ENCODE data around the gene SPN. TPM values are rescaled to one million over a fixed set of nuclear protein-coding genes. Genes with fewer than 3 reads are reported as not detected.
"Not testable (repeated sequence)": the region's sequence is repeated elsewhere in the genome, so short reads cannot be mapped to it uniquely, and the experiment has no call there.

Gene SPN
- total RNA-seq, 1 donor from 2014 or later = 196 TPM

DNA sequence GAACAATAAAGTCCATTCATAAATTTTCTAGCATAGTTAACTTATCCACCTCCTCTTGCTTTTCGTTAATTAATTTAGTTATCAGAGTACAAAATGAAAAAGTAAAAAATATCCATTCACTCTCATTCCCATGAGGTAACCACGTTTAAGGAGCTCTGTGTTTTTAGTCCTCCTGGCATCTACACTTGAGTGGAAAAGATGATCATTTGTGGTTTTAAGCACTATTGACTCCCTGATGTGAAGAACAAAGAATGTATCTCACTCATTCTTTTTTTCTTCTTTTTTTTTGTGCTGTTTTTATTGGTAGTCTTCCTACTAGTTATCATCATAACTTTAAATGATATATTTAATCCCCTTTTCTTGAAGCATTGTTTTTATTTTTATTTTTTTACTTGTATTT is 42.0 kb downstream of the SPN start:
- no peak overlapping the region for H3K27ac Mint-ChIP-seq
- intact Hi-C loops (cut with micrococcal nuclease) = no loop called here
- peaks cover 35% of the 10 kb centered on the region for H3K4me1 Mint-ChIP-seq (ENCODE audit: low read depth)

DNA sequence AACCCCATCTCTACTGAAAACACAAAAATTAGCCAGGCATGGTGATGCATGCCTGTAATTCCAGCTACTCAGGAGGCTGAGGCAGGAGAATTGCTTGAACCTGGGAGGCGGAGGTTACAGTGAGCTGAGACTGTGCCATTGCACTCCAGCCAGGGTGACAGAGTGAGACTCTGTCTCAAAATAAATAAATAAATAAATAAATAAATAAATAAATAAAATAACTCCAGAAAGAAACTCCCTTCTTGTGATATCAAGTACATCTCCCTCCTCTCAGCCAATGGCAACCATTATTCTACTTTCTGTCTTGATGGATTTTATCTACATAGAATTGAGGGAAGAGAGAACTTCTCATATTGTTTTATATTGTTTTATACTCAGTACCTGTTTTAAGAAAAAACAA is 44.1 kb downstream of the SPN start:
- H3K36me3 Mint-ChIP-seq (ENCODE audit: low read depth); H3K9me3 Mint-ChIP-seq; H3K27ac Mint-ChIP-seq; intact Hi-C loops (cut with micrococcal nuclease); H3K27me3 Mint-ChIP-seq (ENCODE audit: insufficient read depth); H3K4me3 Mint-ChIP-seq; DNase-seq (ENCODE audit: low spot score): not testable (repeated sequence)
- H3K4me1 Mint-ChIP-seq (ENCODE audit: low read depth) = peaks cover 27% of the 10 kb centered on the region

More for the DNA sequence above, 42.0 kb downstream of the SPN start:
- Mint-ChIP-seq H3K4me3 (no peak overlapping the region), H3K27me3 (ENCODE audit: insufficient read depth) (peaks cover 4% of the 10 kb centered on the region), H3K9me3 (no peaks in the 10 kb centered on the region), H3K36me3 (ENCODE audit: low read depth) (no peaks in the 10 kb centered on the region)
- no peak for DNase-seq (ENCODE audit: low spot score)

DNA sequence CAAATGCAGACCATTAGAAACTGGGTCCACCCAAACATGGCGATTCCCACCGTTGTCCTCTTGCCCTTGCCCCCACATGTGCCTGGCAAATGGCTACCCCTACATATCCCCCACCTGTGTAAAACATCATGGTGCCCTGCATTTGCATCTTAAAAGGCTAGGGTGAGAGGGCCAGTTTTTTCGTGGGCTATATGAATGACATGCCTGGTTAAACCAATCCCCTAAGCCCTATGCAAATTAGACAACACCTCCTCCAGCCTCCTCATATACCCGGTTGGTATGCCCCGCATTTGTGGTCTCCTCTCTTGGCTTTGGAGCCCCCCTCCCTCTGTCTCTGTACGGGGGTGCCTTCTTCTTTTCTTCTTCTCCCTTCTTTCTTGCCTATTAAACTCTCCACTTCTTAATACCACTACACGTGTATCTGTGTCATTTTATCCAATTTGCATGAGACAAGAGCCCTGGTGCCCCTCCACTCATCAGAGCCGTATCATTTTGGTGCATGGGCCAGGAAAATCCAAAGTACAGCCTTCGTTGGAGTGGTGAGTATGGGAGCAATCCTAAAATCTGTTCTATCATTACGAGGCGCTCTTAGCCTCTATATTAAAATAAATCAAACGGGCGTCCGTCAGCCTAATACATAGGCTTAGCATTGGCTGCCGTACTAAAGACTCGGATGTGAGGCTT is 46.0 kb downstream of the SPN start:
- Mint-ChIP-seq H3K27me3 (ENCODE audit: insufficient read depth) (peaks cover 6% of the 10 kb centered on the region), H3K4me1 (ENCODE audit: low read depth) (peaks cover 16% of the 10 kb centered on the region)
- intact Hi-C loops (cut with micrococcal nuclease) = no loop called here

DNA sequence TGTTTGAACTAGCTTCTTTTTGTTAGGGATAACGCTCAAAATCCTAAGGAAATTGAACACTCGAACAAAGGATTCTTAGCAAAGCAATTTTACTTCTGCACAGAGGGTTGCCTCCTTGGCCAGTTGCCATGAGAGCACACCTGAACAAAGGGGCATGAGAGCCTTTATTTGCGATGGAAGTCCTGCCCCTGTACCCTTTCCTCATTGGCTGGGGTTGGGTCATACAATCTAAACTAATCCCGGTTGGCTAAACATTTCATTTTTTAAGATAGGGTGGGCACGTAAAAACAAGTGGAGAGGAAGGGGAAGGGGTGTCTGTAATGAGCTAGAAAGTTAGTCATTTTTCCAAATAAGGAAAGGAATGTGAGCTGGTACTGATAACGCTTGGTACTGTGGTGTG is 46.6 kb downstream of the SPN start:
- intact Hi-C loops (cut with micrococcal nuclease) = loop anchor here (1.0 kb wide), 1 partner anchor 9 kb away; no protein-coding TSS in a partner anchor
- not testable (repeated sequence) for H3K9me3 Mint-ChIP-seq; H3K4me3 Mint-ChIP-seq; H3K27ac Mint-ChIP-seq; DNase-seq (ENCODE audit: low spot score); H3K27me3 Mint-ChIP-seq (ENCODE audit: insufficient read depth); H3K36me3 Mint-ChIP-seq (ENCODE audit: low read depth)
- peaks cover 16% of the 10 kb centered on the region for H3K4me1 Mint-ChIP-seq (ENCODE audit: low read depth)

More for the DNA sequence above, 46.0 kb downstream of the SPN start:
- no peak overlapping the region for H3K4me3 Mint-ChIP-seq
- no peak for DNase-seq (ENCODE audit: low spot score)
- H3K9me3 Mint-ChIP-seq = no peaks in the 10 kb centered on the region
- no peak overlapping the region for H3K27ac Mint-ChIP-seq
- H3K36me3 Mint-ChIP-seq (ENCODE audit: low read depth) = no peaks in the 10 kb centered on the region

DNA sequence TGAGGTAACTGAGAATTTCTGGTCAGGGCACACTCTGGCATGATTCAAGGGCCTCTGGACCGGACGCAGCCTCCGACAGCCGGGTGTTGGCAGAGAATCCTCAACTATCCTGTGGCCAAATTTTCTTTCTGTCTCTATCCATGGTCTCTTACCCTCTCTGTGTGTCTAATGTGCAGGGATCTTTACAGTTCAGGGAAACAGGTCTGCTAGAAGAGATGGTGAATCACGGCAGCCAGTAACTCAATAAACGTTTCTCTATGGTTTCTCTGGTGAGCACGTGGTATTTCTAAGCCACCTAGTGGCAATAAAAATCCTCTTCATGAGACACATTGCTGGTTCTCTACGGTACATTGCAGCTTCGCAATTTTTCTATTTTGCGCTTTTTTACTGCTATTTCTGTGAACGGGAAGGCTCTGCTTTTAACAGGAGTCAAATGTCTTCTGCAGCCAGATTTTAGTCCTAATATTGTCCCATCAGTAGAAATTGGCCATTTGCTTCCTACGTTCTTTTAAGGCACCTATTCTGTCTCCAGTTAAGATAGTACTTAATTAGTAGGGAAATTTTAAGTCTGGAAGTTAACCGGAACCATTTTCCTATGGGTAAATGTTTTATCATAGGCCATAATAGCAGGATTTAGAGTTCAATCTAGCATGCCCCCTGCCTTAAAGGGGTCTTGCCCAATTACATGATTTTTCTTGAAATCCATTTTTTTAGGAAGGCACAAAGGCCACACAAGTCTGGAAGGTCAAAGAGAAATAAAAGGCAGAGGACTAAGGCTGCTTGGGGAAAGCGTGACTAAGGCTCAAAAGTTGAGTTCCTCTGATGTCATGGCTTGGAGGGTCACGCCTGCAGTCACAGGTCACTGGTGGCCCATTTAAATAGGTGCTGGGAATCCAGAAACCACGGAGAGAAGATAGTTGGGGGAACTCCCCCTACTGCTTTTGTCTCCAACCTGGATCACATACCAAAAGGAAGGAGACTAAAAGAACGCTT is 47.5 kb downstream of the SPN start:
- peak; percentile 37 for DNase-seq (ENCODE audit: low spot score)
- Mint-ChIP-seq H3K4me1 (ENCODE audit: low read depth) (peaks cover 16% of the 10 kb centered on the region), H3K4me3 (no peak overlapping the region), H3K9me3 (no peaks in the 10 kb centered on the region), H3K27me3 (ENCODE audit: insufficient read depth) (peaks cover 6% of the 10 kb centered on the region), H3K36me3 (ENCODE audit: low read depth) (no peaks in the 10 kb centered on the region), H3K27ac (no peak overlapping the region)
- intact Hi-C loops (cut with micrococcal nuclease) = loop anchor here (1.0 kb wide), 1 partner anchor 10 kb away; no protein-coding TSS in a partner anchor

DNA sequence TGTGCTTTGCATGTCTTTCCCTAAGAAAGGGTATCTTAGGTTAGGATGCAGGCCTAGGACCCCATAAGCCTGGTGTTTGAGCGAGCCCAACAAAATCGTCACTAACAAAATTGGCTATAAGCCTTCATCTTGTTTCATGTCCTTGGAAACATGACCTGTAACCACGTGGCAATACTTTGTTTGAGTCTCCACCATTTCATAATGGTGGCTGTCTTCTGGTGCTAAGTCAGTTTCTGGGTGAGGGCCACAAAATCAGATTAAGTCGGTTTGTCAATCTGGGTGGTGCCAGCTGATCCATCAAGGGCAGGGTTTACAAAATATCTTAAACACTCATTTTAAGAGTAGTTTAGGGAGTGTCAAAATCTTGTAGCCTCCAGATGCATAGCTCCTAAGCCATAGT is 49.8 kb downstream of the SPN start:
- no peaks in the 10 kb centered on the region for H3K36me3 Mint-ChIP-seq (ENCODE audit: low read depth)
- intact Hi-C loops (cut with micrococcal nuclease) = no loop called here
- no peak for DNase-seq (ENCODE audit: low spot score)
- H3K9me3 Mint-ChIP-seq = no peaks in the 10 kb centered on the region
- H3K4me1 Mint-ChIP-seq (ENCODE audit: low read depth) = peaks cover 16% of the 10 kb centered on the region
- peaks cover 6% of the 10 kb centered on the region for H3K27me3 Mint-ChIP-seq (ENCODE audit: insufficient read depth)
- no peak overlapping the region for H3K4me3 Mint-ChIP-seq
- H3K27ac Mint-ChIP-seq = no peak overlapping the region

DNA sequence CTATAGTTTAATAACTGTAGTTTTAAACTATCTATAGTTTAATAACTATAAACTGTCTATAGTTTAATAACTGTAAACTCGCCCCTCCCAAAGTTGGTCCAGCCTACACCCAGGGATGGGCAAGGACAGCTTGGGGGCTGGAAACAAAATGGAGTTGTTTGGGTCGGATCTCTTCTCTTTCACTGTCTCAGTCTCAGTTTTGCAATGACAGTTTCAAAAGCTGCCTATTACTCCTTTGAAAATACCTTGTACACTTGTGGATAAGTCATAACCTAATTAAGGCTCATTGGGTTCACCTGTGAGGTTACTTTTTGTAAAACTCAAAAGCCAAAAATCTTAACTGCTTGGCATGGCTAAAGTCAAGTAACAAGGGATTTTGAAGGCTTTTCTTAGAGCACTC is 51.3 kb downstream of the SPN start:
- Mint-ChIP-seq H3K27ac (no peak overlapping the region), H3K36me3 (ENCODE audit: low read depth) (no peaks in the 10 kb centered on the region), H3K4me1 (ENCODE audit: low read depth) (peaks cover 16% of the 10 kb centered on the region), H3K4me3 (no peak overlapping the region), H3K9me3 (no peaks in the 10 kb centered on the region), H3K27me3 (ENCODE audit: insufficient read depth) (peaks cover 2% of the 10 kb centered on the region)
- DNase-seq (ENCODE audit: low spot score) = no peak
- intact Hi-C loops (cut with micrococcal nuclease) = no loop called here

GRCh38 chr16:29714972-29715371 is 51.9 kb downstream of the SPN start:
- H3K27ac Mint-ChIP-seq = no peak overlapping the region
- H3K9me3 Mint-ChIP-seq = no peaks in the 10 kb centered on the region
- H3K27me3 Mint-ChIP-seq (ENCODE audit: insufficient read depth) = peaks cover 2% of the 10 kb centered on the region
- intact Hi-C loops (cut with micrococcal nuclease) = no loop called here
- DNase-seq (ENCODE audit: low spot score) = no peak
- H3K4me1 Mint-ChIP-seq (ENCODE audit: low read depth) = peaks cover 11% of the 10 kb centered on the region
- no peaks in the 10 kb centered on the region for H3K36me3 Mint-ChIP-seq (ENCODE audit: low read depth)
- H3K4me3 Mint-ChIP-seq = no peak overlapping the region

DNA sequence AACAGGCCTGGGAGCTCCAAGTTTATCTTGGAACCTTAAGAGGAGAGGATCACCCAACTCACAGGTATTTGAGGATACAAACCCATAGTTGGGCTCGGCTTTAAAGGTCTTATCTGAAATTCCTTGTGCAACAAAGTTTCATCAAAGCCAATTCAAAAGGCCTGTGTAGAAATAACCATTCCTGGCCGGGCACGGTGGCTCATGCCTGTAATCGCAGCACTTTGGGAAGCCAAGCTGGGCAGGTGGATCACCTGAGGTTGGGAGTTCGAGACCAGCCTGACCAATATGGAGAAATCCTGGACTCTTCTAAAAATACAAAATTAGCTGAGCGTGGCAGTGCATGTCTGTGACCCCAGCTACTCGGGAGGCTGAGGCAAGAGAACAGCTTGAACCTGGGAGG is 54.1 kb downstream of the SPN start:
- no peaks in the 10 kb centered on the region for H3K9me3 Mint-ChIP-seq
- no peaks in the 10 kb centered on the region for H3K27me3 Mint-ChIP-seq (ENCODE audit: insufficient read depth)
- no peak for DNase-seq (ENCODE audit: low spot score)
- intact Hi-C loops (cut with micrococcal nuclease) = no loop called here
- H3K27ac Mint-ChIP-seq = no peak overlapping the region
- no peak overlapping the region for H3K4me3 Mint-ChIP-seq
- no peaks in the 10 kb centered on the region for H3K36me3 Mint-ChIP-seq (ENCODE audit: low read depth)
- peaks cover 9% of the 10 kb centered on the region for H3K4me1 Mint-ChIP-seq (ENCODE audit: low read depth)

DNA sequence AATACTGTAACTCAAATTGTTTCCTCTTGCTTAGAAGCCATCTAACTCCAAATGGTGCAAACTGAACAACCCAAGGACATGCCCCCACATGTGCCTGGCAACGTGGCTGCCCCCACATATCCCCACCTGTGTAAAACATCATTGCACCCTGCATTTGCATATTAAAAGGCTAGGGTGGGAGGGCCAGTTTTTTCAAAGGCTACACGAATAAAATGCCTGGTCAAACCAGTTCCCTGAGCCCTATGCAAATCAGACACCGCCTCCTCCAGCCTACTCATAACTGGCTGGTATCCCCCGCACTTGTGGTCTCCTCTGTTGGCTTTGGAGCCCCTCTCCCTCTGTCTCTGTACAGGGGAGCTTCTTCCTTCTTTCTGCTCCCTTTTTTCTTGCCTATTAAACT is 56.0 kb downstream of the SPN start:
- Mint-ChIP-seq H3K4me1 (ENCODE audit: low read depth) (peaks cover 9% of the 10 kb centered on the region), H3K9me3 (no peaks in the 10 kb centered on the region), H3K27me3 (ENCODE audit: insufficient read depth) (no peaks in the 10 kb centered on the region), H3K36me3 (ENCODE audit: low read depth) (no peaks in the 10 kb centered on the region), H3K4me3 (no peak overlapping the region), H3K27ac (no peak overlapping the region)
- intact Hi-C loops (cut with micrococcal nuclease) = no loop called here
- no peak for DNase-seq (ENCODE audit: low spot score)

Other genes starting within 250 kb of the SPN start
- 20.8 and 22.0 TPM in 2 replicates for gene BOLA2, start 208.9 kb upstream of the SPN start, total RNA-seq
- gene SLX1B, start 208.7 kb upstream of the SPN start, total RNA-seq = 59.6 and 63.3 TPM in 2 replicates
- 2.7 and 2.9 TPM in 2 replicates for gene SULT1A4, start 203.3 kb upstream of the SPN start, total RNA-seq
- 99.0 and 104 TPM in 2 replicates for gene NPIPB12, start 156.8 kb upstream of the SPN start, total RNA-seq
- gene QPRT, start 15.9 kb downstream of the SPN start, total RNA-seq = 6.3 and 6.5 TPM in 2 replicates
- 21.3 and 24.6 TPM in 2 replicates for gene C16orf54, start 82.7 kb downstream of the SPN start, total RNA-seq
- not detected in 2 replicates for gene ZG16, start 115.0 kb downstream of the SPN start, total RNA-seq
- gene KIF22, start 127.5 kb downstream of the SPN start, total RNA-seq = 134 and 140 TPM in 2 replicates
- 365 and 380 TPM in 2 replicates for gene MAZ, start 143.3 kb downstream of the SPN start, total RNA-seq
- gene PRRT2, start 148.9 kb downstream of the SPN start, total RNA-seq = 1.0 and 1.3 TPM in 2 replicates
- gene PAGR1, start 152.9 kb downstream of the SPN start, total RNA-seq = 29.2 and 30.8 TPM in 2 replicates
- 117 and 124 TPM in 2 replicates for gene MVP, start 157.2 kb downstream of the SPN start, total RNA-seq
- 83.7 and 85.5 TPM in 2 replicates for gene CDIPT, start 200.0 kb downstream of the SPN start, total RNA-seq
- 0.16 and 0.32 TPM in 2 replicates for gene SEZ6L2, start 236.3 kb downstream of the SPN start, total RNA-seq
- 4.2 and 4.7 TPM in 2 replicates for gene ASPHD1, start 237.2 kb downstream of the SPN start, total RNA-seq